ENCODE data around the gene CRYL1.

- TF ChIP-seq CTCF (IDR thresholded peaks at IDR 0.05; ENCODE audit: poor library complexity, severe bottlenecking) (no peak), EP300 (conservative IDR thresholded peaks at IDR 0.05; ENCODE audit: poor library complexity, severe bottlenecking) (no peak), SMC3 (conservative IDR thresholded peaks at IDR 0.05; ENCODE audit: poor library complexity) (no peak)
These were observed 89.2 kb downstream of the CRYL1 start for GRCh38 chr13:20436505-20436904.

Measured in neural cell (in vitro differentiated cells).